ENCODE data around the gene FLVCR2. TPM values are rescaled to one million over a fixed set of nuclear protein-coding genes. Genes with fewer than 3 reads are reported as not detected.

FLVCR2 gene
- polyA plus RNA-seq, 1 donor from 2014 or later: not detected

DNA sequence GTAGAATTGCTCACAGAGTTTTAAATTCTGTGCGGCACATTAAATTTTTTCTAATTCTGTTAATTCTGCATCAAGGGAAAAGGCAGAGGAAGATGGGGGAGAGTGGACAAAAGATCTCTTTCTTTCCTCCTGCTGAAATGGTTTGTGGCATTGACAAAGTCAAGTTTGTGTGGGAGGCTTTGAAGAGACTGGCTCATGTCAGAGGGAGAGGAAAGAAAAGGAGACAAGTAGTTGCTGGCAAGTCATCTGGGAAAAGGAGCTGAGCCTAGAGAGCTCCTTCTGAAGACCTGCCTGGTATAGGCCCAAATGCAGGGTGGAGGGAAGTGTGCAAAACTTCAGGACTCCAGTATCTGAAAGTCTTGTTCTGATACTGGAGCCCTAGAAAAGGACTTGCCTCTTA is 119.0 kb downstream of the FLVCR2 start:
- H3K9ac ChIP-seq (ENCODE audit: low read length): no peak overlapping the region
- H3K4me2 ChIP-seq (ENCODE audit: low read length): no peak overlapping the region
- H3K27ac ChIP-seq (ENCODE audit: low read length): no peak overlapping the region
- H3K79me2 ChIP-seq (replicated peaks; ENCODE audit: insufficient read depth, low read length): no peaks in the 10 kb centered on the region
- no peaks in the 10 kb centered on the region for H3K27me3 ChIP-seq (ENCODE audit: insufficient read depth, low read depth, low read length)
- no peaks in the 10 kb centered on the region for H3K9me2 ChIP-seq (ENCODE audit: insufficient read depth, low read length)
- no peaks in the 10 kb centered on the region for H3K9me3 ChIP-seq (ENCODE audit: low read length)
- TF ChIP-seq TAF1 (IDR thresholded peaks at IDR 0.05; ENCODE audit: low read depth): no peak
- TF ChIP-seq POLR2AphosphoS5 (IDR thresholded peaks at IDR 0.05): no peak
- no peak for TF ChIP-seq SMC3 (conservative IDR thresholded peaks at IDR 0.05; ENCODE audit: poor library complexity)
- no peak for TF ChIP-seq RAD21 (conservative IDR thresholded peaks at IDR 0.05)
- TF ChIP-seq EP300 (conservative IDR thresholded peaks at IDR 0.05; ENCODE audit: poor library complexity, severe bottlenecking): no peak
- TF ChIP-seq EZH2 (IDR thresholded peaks at IDR 0.05; ENCODE audit: borderline replicate concordance, insufficient read depth, low read length, poor library complexity, severe bottlenecking): no peak
- TF ChIP-seq, protein P1, sequence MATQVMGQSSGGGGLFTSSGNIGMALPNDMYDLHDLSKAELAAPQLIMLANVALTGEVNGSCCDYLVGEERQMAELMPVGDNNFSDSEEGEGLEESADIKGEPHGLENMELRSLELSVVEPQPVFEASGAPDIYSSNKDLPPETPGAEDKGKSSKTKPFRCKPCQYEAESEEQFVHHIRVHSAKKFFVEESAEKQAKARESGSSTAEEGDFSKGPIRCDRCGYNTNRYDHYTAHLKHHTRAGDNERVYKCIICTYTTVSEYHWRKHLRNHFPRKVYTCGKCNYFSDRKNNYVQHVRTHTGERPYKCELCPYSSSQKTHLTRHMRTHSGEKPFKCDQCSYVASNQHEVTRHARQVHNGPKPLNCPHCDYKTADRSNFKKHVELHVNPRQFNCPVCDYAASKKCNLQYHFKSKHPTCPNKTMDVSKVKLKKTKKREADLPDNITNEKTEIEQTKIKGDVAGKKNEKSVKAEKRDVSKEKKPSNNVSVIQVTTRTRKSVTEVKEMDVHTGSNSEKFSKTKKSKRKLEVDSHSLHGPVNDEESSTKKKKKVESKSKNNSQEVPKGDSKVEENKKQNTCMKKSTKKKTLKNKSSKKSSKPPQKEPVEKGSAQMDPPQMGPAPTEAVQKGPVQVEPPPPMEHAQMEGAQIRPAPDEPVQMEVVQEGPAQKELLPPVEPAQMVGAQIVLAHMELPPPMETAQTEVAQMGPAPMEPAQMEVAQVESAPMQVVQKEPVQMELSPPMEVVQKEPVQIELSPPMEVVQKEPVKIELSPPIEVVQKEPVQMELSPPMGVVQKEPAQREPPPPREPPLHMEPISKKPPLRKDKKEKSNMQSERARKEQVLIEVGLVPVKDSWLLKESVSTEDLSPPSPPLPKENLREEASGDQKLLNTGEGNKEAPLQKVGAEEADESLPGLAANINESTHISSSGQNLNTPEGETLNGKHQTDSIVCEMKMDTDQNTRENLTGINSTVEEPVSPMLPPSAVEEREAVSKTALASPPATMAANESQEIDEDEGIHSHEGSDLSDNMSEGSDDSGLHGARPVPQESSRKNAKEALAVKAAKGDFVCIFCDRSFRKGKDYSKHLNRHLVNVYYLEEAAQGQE (IDR thresholded peaks at IDR 0.05; ENCODE audit: borderline replicate concordance): no peak
- no peak for TF ChIP-seq MXI1 (conservative IDR thresholded peaks at IDR 0.05; ENCODE audit: poor library complexity, severe bottlenecking)
- no peaks in the 10 kb centered on the region for H3F3A ChIP-seq (ENCODE audit: insufficient read depth, low read length, poor library complexity, severe bottlenecking)
- no peaks in the 10 kb centered on the region for H3K36me3 ChIP-seq (ENCODE audit: insufficient read depth, low read length)
- H4K20me1 ChIP-seq (ENCODE audit: insufficient read depth): no peaks in the 10 kb centered on the region
- no peak overlapping the region for H3K4me3 ChIP-seq (ENCODE audit: low read length)
- no peak overlapping the region for H2AFZ ChIP-seq (ENCODE audit: low read depth, low read length)

Small RNAs within 50 kb of the gene (small RNA-seq; reads per million reads assigned to genes)
- 1.9 to 7.3 (median 2.3) reads per million in 3 experiments for gene RNA5SP387

Other genes starting within 250 kb of the FLVCR2 start
- gene JDP2, start 150.6 kb upstream of the FLVCR2 start, polyA plus RNA-seq: 17.9 and 20.3 TPM in 2 replicates
- gene BATF, start 56.2 kb upstream of the FLVCR2 start, polyA plus RNA-seq: not detected in 2 replicates
- gene ERG28, start 82.3 kb downstream of the FLVCR2 start, polyA plus RNA-seq: 23.4 and 25.3 TPM in 2 replicates
- 8.2 and 12.5 TPM in 2 replicates for gene TTLL5, start 82.6 kb downstream of the FLVCR2 start, polyA plus RNA-seq

Measured in neural cell (in vitro differentiated cells).